ENCODE data around the gene RAC3.

Gene RAC3

DNA sequence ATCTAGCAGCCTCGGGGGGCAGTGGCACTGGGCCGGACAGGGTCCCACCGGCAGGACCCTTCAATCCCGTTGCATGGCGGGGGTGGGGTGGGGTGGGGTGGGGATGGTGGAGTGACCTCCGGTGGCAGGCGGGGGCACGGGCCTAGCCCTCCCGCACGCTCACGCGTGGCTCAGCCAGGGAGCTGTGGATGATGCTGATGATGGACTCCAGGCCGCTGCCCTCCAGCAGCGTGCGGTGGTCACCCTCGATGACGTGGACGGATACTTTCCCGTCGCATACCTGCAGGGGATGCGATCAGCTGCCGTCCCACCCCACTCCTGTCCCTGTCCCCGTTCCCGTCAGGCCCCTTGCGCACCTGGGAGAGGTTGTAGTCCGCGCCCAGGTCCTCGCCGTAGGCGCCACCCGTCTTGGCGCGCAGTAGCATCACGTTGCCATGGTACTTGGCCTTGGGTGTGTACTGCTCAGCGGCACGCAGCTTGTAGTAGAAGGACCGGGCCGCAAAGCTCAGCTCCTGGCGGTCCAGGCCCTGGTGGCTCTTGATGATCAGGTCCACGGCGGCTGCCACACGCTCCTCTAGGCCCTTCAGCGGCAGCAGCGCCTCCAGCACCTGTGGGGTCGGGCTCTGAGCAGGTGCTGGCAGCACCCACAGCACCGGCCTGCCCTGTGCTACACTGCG, 47.7 kb downstream of the RAC3 start:
- no peak for DNase-seq

DNA sequence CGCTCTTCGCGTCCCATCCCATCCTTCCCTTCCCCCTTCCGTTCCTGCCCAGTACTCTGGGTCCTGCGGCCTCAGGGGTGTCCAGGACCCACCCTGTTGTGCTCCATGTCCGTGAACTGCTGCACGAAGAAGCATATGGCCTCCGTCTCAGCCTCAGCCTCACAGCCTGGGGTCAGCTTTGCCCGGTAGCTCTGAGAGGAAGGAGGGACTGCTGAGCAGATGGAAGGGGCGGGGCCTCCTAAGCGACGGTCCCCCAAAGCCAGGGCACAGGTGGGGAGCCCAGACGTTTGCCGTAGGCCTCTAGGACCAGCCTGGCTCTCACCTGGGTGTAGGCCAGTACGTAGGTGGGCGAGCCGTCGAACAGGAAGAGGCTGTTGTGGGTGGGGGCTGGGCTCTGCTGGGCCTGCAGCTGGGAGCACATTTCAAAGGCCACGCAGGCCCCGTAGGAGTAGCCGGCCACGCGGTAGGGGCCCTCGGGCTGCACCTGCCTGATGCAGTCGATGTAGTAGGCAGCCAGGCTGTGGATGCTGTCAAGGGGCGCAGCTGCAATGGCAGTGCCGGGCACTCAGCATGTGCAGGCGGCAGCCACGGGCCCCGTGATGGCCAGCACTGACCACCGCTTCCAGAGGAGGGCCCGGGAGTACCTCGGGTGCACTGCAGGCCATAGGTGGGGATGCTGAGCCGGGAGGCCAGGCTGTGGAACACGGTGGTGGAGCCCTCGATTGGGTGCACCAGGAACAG, 48.7 kb downstream of the RAC3 start:
- DNase-seq, result no peak

DNA sequence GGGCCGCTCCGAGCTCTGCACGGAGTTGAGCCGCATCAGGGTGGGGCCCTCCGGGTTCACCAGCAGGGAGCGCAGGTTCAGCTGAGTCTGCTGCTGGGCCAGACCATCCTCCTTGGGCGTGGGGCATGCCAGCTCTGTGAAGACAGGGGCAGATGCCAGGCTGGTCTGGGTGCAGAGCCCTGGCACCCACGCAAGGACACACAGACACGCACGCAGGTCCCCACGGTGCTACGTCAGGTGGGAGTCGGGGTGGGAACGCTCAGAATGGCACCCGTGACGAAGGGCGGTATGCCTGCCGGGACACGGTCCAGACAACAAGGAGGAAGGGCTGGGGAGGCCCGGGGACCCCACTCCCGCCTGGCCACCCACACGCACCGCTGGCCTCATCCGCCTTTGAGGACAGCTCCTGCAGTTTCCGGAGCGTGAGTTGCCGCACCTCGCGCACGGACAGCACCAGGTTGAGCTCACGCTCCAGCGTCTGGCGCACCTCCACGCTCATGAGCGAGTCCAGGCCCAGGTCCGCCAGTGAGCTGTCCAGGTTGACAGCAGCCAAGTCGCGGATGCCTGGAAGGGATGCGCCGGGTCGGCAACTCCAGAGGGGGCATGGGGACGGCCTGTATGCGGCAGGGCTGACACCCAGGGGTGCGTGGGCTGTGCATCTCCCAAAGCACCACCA, 49.4 kb downstream of the RAC3 start:
- DNase-seq, result no peak

DNA sequence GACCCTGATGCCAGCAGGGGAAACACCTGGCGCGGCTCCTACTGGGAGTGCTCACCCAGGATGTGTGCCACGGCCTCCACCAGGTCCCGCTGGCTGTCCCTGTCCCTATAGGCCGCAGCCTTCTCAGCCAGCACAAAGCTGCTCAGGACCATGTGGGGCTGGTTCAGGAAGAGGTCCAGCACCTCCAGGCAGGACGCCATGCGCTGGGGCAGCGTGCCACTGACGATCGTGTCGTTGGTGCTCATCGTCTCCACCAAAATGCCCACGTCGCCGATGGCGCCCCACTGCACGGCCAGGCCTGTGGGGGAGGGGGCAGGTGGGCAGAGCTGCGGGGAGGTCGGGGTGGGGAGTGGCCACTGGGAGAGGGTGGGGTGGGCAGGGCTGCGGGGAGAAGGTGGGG, 50.1 kb downstream of the RAC3 start:
- no peak for DNase-seq

DNA sequence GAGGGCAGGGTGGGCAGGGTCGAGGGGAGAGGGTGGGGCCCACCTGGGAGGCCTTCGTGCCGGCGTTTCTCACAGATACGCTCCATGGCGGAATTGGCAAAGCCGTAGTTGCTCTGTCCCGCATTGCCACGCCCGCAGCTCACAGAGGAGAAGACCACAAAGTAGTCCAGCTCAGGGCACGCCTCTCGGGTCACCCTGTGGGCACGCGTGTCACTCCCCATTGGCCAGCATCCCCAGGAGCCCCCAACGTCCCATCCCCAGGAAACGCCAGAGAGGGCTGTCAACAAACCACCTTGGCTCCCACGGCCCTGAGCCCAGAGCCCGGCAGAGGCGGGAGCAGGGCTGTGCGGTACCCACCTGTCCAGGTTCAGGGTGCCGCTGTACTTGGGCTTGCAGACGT, 50.5 kb downstream of the RAC3 start:
- DNase-seq, result no peak

- DNase-seq, result no peak
Measured at GRCh38 chr17:82082456-82082855, 51.0 kb downstream of the RAC3 start.

DNA sequence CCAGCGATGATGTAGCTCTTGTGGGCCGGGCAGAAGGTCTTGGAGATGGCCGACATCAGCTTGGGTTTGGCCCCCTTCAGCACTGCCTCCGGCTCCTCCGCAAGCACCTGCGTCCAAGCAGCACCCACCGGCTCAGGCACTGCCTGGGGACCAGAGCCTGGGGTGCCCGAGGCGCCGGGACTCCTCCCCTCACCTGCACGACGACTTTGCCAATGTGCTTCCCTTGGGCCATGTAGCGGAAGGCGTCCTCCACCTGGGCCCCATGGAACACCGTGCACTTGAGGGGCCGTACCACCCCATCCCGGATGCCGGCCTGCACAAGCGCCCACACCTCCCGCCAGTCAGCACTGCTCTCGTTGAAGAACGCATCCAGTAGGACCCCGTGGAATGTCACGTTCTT, 51.5 kb downstream of the RAC3 start:
- no peak for DNase-seq

Measured in NCI-H1092 (cell line).